Panc1 (cell line): Measurements from ENCODE around the gene NUB1.

Source experiments
- POLR2AphosphoS5 ChIP-seq: IDR thresholded peaks from 2 replicates; pipeline ENCODE4 v1.6.1; 2012; ENCODE audit warnings: mild to moderate bottlenecking, low read depth, low read length, moderate library complexity
- TF ChIP-seq, protein P1 (sequence below): fragments of 450-650 bp; IDR thresholded peaks from 2 replicates; pipeline ENCODE4 v1.5.1; 2017; ENCODE audit warnings: mild to moderate bottlenecking
- TF ChIP-seq, protein P2 (sequence below), 2 experiments: IDR thresholded peaks; 2 replicates each; pipeline ENCODE4 v1.6.1; 2011 to 2012; ENCODE audit warnings: low read depth in 2 of 2, control low read depth in 1 of 2, low read length in 1 of 2, mild to moderate bottlenecking in 1 of 2, moderate library complexity in 1 of 2; ENCODE audit not compliant: insufficient read depth in 1 of 2

DNA sequence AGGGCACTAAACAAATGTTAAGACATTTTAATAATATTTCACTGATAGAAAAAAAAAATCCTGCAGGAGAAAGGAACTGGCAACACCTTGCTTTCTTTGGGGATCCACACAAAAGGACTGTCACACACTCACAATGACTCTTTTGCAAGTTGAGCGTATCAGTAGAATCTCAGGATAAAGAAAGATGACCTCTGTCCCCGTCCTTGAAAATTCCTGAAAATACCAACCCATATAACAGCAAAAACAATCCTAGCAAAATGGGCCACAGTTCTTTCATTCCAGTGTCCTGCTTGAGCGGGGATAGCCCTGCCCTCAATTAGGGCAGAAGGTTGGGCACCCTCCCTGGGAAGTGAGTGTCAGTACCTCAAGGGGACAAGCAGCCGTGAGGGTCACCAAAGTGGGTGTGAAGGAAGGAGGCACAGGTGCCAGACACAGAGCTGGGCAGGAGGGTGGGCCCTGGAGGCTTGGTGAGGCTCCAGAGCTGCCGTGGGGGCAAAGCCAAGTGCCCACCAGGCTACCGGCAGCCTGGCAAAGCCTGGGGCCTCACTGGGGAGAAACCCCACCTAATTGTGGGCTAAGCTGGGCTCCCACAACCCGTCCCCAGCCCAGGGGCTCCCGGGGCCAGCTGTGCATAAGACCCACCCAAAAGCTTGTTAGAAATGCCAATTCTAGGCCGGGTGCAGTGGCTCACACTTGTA, 65.4 kb downstream of the NUB1 start:
- TF ChIP-seq, protein P1, sequence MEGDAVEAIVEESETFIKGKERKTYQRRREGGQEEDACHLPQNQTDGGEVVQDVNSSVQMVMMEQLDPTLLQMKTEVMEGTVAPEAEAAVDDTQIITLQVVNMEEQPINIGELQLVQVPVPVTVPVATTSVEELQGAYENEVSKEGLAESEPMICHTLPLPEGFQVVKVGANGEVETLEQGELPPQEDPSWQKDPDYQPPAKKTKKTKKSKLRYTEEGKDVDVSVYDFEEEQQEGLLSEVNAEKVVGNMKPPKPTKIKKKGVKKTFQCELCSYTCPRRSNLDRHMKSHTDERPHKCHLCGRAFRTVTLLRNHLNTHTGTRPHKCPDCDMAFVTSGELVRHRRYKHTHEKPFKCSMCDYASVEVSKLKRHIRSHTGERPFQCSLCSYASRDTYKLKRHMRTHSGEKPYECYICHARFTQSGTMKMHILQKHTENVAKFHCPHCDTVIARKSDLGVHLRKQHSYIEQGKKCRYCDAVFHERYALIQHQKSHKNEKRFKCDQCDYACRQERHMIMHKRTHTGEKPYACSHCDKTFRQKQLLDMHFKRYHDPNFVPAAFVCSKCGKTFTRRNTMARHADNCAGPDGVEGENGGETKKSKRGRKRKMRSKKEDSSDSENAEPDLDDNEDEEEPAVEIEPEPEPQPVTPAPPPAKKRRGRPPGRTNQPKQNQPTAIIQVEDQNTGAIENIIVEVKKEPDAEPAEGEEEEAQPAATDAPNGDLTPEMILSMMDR: no peak
- TF ChIP-seq POLR2AphosphoS5: no peak
- TF ChIP-seq, protein P2, sequence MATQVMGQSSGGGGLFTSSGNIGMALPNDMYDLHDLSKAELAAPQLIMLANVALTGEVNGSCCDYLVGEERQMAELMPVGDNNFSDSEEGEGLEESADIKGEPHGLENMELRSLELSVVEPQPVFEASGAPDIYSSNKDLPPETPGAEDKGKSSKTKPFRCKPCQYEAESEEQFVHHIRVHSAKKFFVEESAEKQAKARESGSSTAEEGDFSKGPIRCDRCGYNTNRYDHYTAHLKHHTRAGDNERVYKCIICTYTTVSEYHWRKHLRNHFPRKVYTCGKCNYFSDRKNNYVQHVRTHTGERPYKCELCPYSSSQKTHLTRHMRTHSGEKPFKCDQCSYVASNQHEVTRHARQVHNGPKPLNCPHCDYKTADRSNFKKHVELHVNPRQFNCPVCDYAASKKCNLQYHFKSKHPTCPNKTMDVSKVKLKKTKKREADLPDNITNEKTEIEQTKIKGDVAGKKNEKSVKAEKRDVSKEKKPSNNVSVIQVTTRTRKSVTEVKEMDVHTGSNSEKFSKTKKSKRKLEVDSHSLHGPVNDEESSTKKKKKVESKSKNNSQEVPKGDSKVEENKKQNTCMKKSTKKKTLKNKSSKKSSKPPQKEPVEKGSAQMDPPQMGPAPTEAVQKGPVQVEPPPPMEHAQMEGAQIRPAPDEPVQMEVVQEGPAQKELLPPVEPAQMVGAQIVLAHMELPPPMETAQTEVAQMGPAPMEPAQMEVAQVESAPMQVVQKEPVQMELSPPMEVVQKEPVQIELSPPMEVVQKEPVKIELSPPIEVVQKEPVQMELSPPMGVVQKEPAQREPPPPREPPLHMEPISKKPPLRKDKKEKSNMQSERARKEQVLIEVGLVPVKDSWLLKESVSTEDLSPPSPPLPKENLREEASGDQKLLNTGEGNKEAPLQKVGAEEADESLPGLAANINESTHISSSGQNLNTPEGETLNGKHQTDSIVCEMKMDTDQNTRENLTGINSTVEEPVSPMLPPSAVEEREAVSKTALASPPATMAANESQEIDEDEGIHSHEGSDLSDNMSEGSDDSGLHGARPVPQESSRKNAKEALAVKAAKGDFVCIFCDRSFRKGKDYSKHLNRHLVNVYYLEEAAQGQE (IDR thresholded peaks at IDR 0.05; ENCODE audit: insufficient read depth in 1 of 2, low read depth in 2 of 2, low read length in 1 of 2): no peak
